HUDEP-2 (cell line): ENCODE measurements around the gene MRPS35.
"Not testable (repeated sequence)": the region's sequence is repeated elsewhere in the genome, so short reads cannot be mapped to it uniquely, and the experiment has no call there.

ENCODE experiments used
- DNase-seq, 76 experiments: peaks; one replicate each; lab custom pipeline; 2025; ENCODE audit not compliant: unreplicated experiment in 76 of 76; lab: John Stamatoyannopoulos, UW

MRPS35 gene

GRCh38 chr12:27707216-27707615 is 3.4 kb upstream of the MRPS35 start:
- DNase-seq, result no peak

DNA sequence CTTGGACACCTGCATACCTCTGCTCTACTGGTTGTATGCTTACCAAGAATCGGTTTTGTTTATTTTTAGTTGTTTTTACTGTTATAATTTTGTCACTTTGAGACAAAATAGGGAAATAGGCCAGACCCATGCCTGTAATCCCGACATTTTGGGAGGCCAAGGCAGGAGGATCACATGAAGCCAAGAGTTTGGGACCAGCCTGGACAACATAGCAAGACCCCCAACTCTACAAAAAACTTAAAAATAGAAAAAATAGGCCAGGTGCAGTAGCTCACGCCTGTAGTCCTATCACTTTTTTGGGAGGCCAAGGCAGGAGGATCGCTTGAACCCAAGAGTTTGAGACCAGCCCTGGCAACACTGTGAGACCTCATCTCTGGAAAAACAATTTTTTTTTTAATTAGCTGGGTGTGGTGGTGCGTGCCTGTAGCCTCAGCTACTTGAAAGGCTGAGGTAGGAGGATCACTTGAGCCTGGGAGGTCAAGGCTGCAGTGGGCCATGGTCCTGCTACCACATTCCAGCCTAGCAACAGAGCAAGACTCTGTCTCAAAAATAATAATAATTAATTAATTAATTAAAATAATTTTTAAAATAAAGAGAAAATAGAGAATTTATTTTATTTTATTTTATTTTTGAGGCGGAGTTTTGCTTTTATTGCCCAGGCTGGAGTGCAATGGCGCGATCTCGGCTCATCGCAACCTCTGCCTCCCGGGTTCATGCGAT is 1.3 kb upstream of the MRPS35 start:
- no peak for DNase-seq

GRCh38 chr12:27709932-27710591 is 570 bp upstream of the MRPS35 start:
- DNase-seq, result peak in 17 of 76 experiments; percentile 3 to 75 (median 37)

DNA sequence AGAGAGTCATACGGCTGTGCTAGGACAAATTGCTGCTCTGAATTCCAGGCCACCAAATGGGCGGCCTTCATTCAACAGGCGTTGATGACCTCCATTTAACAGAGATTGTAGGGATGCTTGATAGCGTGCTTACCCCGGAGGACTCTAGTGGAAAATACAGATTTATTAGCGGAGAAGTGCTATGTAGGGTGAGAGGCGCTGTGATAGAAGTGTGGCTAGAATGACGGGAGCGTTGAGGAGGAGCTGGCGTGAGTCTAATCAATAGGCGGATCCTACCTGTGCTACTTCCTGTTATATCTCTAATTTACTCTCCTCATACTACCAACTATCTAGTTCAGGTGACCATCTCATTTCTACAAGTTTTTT is 668 bp downstream of the MRPS35 start:
- DNase-seq, result peak in 14 of 76 experiments; percentile 1 to 29 (median 16)

DNA sequence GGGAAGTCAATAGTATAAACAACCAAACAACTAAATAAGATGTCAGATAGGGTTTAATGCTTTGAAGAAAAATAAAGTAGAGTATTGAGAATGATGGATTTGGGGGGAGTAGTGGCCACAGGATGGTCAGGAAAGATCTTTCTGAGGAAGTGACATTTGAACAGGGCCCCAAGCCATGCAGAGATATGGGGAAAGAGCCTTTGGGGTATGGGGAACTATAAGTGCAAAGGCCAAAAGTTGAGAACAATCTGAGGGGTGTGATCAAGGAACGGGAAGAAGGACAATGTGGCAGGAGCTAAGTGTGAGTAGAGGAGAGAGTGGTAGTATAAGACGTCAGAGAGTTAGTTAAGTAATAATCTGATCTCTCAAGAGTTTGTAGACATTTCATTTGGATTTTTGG is 1.3 kb downstream of the MRPS35 start:
- no peak for DNase-seq

- DNase-seq, result no peak
These were observed 12.6 kb downstream of the MRPS35 start for GRCh38 chr12:27723212-27723611.

DNA sequence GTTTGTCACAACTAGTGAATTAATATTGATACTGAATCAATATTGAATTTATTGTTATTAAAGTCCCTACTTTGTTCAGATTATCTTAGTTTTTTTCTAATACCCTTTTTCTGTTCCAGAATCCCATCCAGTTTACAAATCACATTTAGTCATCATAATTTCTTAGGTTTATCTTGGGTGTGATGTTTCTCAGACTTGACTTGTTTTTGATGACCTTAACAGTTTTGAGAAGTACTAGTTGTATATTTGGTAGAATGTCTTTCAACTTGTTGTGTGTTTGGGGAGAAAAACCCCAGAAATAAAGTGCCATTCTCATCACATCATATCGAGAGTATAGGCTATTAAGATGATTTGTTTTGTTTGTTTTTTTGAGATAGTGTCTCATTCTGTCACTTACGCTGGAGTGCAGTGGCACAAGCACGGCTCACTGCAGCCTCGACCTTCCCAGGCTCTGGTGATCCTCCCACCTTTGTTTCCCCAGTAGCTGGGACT is 19.5 kb downstream of the MRPS35 start:
- DNase-seq, result no peak

DNA sequence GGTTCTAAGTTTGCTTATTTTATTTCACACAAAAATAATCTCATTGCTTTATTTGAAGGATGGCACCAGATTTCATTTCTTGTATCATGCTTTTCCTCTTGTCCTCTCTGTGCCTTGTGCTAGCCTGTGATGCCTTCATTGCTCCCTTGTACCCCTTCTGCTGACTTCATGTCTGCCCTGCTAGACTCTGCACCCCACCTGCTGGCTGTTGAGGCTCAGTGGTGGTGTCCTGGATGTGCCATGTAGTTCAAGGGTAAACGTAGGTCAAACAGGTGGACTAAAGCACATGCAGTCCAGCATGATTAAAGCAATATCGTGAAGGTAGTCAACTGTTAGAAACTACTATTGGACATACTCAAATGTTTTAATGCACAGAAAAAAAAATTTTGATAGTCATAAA is 21.6 kb downstream of the MRPS35 start:
- peak in 5 of 76 experiments; percentile 1 to 7 (median 2) for DNase-seq

DNA sequence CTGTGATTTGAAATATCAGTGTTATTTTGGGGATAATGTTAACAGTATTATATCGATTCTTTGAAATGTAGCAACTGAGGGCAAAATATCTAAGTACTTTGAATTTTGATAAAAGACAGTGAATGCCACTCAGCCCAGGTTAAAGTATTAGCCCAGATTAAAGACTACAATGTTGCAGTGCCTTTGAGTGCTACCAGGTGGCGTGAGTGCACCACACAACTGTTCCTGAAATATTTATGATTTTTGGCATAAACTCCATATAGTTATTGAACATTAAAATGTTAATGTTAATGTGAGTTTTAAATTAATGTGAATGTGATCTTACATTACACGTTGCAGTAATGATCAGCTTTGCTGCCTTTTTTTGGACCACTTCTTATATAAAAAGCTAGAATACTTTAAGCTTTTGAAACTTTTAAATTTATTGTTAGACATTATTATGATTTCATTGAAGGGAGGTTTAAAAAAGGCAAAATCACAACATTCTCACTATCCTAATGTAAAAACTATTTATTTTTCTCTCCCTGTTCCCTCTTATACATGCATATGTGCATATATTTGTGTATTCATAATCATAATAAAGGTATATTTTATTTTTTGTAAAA is 22.5 kb downstream of the MRPS35 start:
- peak in 12 of 76 experiments; percentile 0 to 31 (median 10) for DNase-seq

DNA sequence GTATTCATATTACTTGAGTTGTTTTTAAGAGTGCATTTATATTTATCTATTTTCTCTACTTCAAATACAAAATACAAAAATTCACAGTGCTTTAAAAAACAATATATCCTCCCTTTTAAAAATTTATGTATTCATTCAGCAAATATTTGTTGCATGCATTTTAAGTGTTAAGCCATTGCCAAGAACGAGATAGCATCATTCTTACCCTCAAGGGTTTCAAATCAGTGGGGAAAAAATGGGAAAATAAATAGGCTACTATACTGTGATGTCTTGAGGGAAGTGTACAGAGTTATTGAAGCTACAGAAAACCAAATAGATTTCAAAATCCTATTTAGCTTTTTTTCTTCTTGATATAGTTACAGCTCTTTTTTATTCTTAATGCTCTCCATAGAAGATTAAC is 23.2 kb downstream of the MRPS35 start:
- DNase-seq, result no peak

- DNase-seq, result not testable (repeated sequence)
These were observed 23.7 kb downstream of the MRPS35 start for GRCh38 chr12:27734321-27734720.

- DNase-seq, result no peak
These were observed 33.0 kb downstream of the MRPS35 start for GRCh38 chr12:27743601-27744000.

- DNase-seq, result not testable (repeated sequence)
These were observed 35.1 kb downstream of the MRPS35 start for GRCh38 chr12:27745734-27746133.

GRCh38 chr12:27747111-27747820 is 36.6 kb downstream of the MRPS35 start:
- DNase-seq, result no peak

- DNase-seq, result no peak
These were observed 40.9 kb downstream of the MRPS35 start for GRCh38 chr12:27751386-27752047.

DNA sequence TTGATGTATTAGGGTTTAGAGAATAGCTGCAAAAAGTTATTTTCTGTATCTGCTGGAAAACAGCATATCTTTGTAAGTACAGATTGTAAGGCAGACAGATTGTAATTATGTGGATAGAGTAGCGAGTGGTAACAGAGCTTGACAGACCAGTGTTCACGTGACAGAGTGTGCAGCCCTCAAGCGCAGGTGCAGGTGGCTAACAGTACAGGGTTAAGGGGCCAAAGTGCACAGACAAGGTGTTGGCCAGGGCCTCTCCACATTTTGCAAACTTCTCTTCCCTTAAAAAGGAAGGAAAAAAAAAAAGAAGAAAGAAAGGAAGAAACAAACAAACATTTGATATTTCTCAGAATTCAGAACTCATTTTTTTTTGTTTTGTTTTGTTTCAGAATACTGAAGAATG is 44.2 kb downstream of the MRPS35 start:
- no peak for DNase-seq

DNA sequence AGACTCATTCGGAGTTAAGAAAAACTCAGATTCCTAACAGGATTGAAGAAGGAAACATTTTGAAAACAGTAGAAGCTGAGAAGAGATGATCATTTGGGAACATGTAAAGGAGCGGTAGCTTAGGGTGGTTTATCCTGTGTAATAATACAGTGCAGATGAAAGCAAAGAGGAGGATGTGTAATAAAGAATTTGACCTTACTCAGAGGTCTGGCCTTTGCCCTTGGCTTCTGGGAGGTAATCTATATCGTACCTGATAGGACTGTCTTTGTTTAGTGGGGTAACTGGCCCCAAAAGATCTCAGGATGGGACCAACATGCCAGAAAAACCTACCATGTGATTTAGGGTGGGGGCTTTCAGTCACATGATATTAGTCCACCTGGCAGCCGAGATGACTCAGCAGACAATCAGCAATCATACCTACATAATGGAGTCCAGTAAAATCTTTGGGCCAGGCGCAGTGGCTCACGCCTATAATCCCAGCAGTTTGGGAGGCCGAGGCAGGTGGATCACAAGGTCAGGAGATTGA is 46.1 kb downstream of the MRPS35 start:
- no peak for DNase-seq

GRCh38 chr12:27762757-27763156 is 52.1 kb downstream of the MRPS35 start:
- DNase-seq, result no peak

- no peak for DNase-seq
These were observed 56.0 kb downstream of the MRPS35 start for GRCh38 chr12:27766587-27766986.

DNA sequence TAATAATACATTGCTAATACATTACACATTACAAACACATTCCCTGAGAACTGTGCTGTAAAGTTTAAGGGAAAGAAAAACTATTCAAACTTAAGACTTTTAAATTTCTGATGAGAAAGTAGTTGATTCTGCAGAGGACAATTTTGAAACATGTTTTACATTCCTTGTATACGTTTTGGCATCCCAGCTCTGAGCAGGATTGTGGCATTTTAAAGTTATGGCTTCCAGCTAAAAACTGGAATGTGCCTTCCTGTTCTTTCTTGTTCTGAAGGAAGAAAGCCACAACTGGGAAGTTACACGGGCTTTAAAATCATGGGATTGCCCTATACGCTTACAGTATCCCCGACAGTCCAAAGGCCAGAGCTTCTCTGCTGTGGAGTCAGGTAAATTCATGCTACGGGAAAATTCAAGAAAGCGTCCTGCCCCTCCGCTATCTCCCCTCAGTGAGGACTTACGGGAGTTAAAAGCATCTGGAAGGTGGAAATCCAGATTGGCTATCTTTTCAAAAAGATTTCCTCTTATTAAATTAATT is 58.6 kb downstream of the MRPS35 start:
- no peak for DNase-seq
